Loucy (cell line): ENCODE results near the gene ISCU.

Experiments used
- EZH2phosphoT487 ChIP-seq: fragments of 200-600 bp; IDR thresholded peaks from 2 replicates; pipeline ENCODE4 v1.6.1; 2018; ENCODE audit warnings: antibody characterized with exemption, mild to moderate bottlenecking, moderate library complexity, borderline replicate concordance
- TF ChIP-seq, protein P1 (sequence below): fragments of 200-600 bp; sonication (generic); conservative IDR thresholded peaks from 2 replicates; pipeline ENCODE4 v1.5.1; 2014; ENCODE audit warnings: mild to moderate bottlenecking, antibody characterized with exemption, low read length

DNA sequence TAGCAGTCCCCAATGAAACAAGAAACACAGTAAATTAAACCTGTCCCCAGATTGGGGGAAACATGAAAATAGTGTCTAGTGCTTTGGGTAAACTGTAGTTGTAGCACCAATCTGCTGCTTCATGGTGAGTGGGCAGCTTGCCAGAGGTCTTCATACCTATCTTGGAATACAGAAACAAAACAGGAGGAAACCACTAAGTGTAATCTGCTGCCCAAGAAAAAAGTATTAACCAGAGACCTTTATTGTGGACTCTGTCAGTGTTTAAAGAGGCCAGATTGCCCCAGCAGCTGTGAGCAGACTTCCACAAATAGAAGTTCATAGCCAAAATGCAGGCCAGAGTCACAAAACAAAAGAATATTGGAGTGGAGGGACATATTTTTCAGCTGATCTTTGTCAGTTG is 2.3 kb downstream of the ISCU start:
- TF ChIP-seq, protein P1, sequence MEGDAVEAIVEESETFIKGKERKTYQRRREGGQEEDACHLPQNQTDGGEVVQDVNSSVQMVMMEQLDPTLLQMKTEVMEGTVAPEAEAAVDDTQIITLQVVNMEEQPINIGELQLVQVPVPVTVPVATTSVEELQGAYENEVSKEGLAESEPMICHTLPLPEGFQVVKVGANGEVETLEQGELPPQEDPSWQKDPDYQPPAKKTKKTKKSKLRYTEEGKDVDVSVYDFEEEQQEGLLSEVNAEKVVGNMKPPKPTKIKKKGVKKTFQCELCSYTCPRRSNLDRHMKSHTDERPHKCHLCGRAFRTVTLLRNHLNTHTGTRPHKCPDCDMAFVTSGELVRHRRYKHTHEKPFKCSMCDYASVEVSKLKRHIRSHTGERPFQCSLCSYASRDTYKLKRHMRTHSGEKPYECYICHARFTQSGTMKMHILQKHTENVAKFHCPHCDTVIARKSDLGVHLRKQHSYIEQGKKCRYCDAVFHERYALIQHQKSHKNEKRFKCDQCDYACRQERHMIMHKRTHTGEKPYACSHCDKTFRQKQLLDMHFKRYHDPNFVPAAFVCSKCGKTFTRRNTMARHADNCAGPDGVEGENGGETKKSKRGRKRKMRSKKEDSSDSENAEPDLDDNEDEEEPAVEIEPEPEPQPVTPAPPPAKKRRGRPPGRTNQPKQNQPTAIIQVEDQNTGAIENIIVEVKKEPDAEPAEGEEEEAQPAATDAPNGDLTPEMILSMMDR, result no peak
- TF ChIP-seq EZH2phosphoT487, result no peak
